Esophagus muscularis mucosa (tissue), 4 donors: ENCODE measurements around the gene KCNJ10.

Experiments used
- EP300 ChIP-seq: sonication (generic); formaldehyde crosslinking; IDR thresholded peaks from one replicate; pipeline ENCODE4 v1.6.1; 2017; ENCODE audit warnings: antibody characterized with exemption
- POLR2A ChIP-seq: fragments of 450-650 bp; IDR thresholded peaks from one replicate; pipeline ENCODE4 v1.6.1; 2017; ENCODE audit warnings: antibody characterized with exemption, moderate library complexity, mild to moderate bottlenecking, low read depth
- POLR2AphosphoS5 ChIP-seq, 2 donors: sonication (generic); formaldehyde crosslinking; IDR thresholded peaks; one replicate each; pipeline ENCODE4 v1.6.1; 2017; ENCODE audit warnings: antibody characterized with exemption in 2 of 2
- TF ChIP-seq, protein P1 (sequence below), 3 experiments: fragments of 200-600 bp in 2 of 3; fragments of 450-650 bp in 1 of 3; sonication (generic) in 2 of 3; IDR thresholded peaks; one replicate each; pipeline ENCODE4 v1.5.1; 2017 to 2019; ENCODE audit warnings: antibody characterized with exemption in 3 of 3, mild to moderate bottlenecking in 2 of 3, moderate library complexity in 1 of 3

- TF ChIP-seq, protein P1, sequence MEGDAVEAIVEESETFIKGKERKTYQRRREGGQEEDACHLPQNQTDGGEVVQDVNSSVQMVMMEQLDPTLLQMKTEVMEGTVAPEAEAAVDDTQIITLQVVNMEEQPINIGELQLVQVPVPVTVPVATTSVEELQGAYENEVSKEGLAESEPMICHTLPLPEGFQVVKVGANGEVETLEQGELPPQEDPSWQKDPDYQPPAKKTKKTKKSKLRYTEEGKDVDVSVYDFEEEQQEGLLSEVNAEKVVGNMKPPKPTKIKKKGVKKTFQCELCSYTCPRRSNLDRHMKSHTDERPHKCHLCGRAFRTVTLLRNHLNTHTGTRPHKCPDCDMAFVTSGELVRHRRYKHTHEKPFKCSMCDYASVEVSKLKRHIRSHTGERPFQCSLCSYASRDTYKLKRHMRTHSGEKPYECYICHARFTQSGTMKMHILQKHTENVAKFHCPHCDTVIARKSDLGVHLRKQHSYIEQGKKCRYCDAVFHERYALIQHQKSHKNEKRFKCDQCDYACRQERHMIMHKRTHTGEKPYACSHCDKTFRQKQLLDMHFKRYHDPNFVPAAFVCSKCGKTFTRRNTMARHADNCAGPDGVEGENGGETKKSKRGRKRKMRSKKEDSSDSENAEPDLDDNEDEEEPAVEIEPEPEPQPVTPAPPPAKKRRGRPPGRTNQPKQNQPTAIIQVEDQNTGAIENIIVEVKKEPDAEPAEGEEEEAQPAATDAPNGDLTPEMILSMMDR (IDR thresholded peaks at IDR 0.05), result no peak
- no peak for TF ChIP-seq POLR2AphosphoS5 (IDR thresholded peaks at IDR 0.05)
- no peak for TF ChIP-seq EP300
- TF ChIP-seq POLR2A, result no peak
These were observed 41.5 kb downstream of the KCNJ10 start for GRCh38 chr1:160028426-160028825.
